ENCODE results near the gene ANTXR2. TPM values are rescaled to one million over a fixed set of nuclear protein-coding genes. Genes with fewer than 3 reads are reported as not detected.

Gene ANTXR2
- polyA plus RNA-seq, 1 of the 3 experiments (the other 2 are of a cell fraction): 48.8 TPM

GRCh38 chr4:80060804-80061203, 12.2 kb downstream of the ANTXR2 start:
- H3K4me2 ChIP-seq: no peak overlapping the region
- ChIA-PET CTCF (interaction anchor here (1.4 kb wide), 1 partner anchor 11 kb away, joined by 6 read pairs; no protein-coding TSS in a partner anchor), POLR2A (no interaction called here)
- no peaks in the 10 kb centered on the region for H3K9me2 ChIP-seq
- WGBS (ENCODE audit: low lambda C conversion rate): 90% methylated on average over 4 of the region's 4 CpGs
- TF ChIP-seq RFX5 (IDR thresholded peaks at IDR 0.05; ENCODE audit: low read length): no peak
- no peak for TF ChIP-seq RXRA (IDR thresholded peaks at IDR 0.05; ENCODE audit: borderline replicate concordance, low read depth)
- TF ChIP-seq FOSL2 (IDR thresholded peaks at IDR 0.05; ENCODE audit: borderline replicate concordance, low read depth): no peak
- TF ChIP-seq TEAD4 (IDR thresholded peaks at IDR 0.05; ENCODE audit: borderline replicate concordance, insufficient read depth): no peak
- no peak for TF ChIP-seq USF2 (IDR thresholded peaks at IDR 0.05; ENCODE audit: borderline replicate concordance, low read depth, low read length)
- TF ChIP-seq GATA2 (CRISPR knock-in tag; IDR thresholded peaks at IDR 0.05): no peak
- no peak for TF ChIP-seq RAD21 (IDR thresholded peaks at IDR 0.05; ENCODE audit: low read length)
- no peak for TF ChIP-seq NRF1 (IDR thresholded peaks at IDR 0.05; ENCODE audit: low read depth, low read length)
- TF ChIP-seq ELF1 (IDR thresholded peaks at IDR 0.05): no peak
- TF ChIP-seq MAX (IDR thresholded peaks at IDR 0.05; ENCODE audit: low read depth): no peak
- no peak for TF ChIP-seq POLR2AphosphoS5 (IDR thresholded peaks at IDR 0.05; ENCODE audit: low read depth, low read length)
- no peak for TF ChIP-seq REST (IDR thresholded peaks at IDR 0.05; ENCODE audit: low read depth, low read length)
- TF ChIP-seq IRF3 (IDR thresholded peaks at IDR 0.05; ENCODE audit: low read depth, low read length): no peak
- TF ChIP-seq TAF1 (IDR thresholded peaks at IDR 0.05; ENCODE audit: borderline replicate concordance, low read depth, low read length): no peak
- no peak for TF ChIP-seq GABPA (IDR thresholded peaks at IDR 0.05; ENCODE audit: low read depth)
- TF ChIP-seq CHD2 (IDR thresholded peaks at IDR 0.05; ENCODE audit: low read length, partially characterized antibody): no peak
- no peak for TF ChIP-seq YY1 (IDR thresholded peaks at IDR 0.05; ENCODE audit: low read depth)
- H4K20me1 ChIP-seq (ENCODE audit: insufficient read depth): no peaks in the 10 kb centered on the region
- H3K36me3 ChIP-seq (replicated peaks in 1 of 2; ENCODE audit: control insufficient read depth in 1 of 2, insufficient read depth in 2 of 2, low read length in 1 of 2): peaks cover 69 to 89% of the 10 kb centered on the region in 2 experiments
- DNase-seq: no peak
- H3K79me2 ChIP-seq (ENCODE audit: insufficient read depth): peaks cover 96% of the 10 kb centered on the region
- H3K4me3 ChIP-seq (ENCODE audit: low read depth in 2 of 2, low read length in 1 of 2): no peak overlapping the region
- no peaks in the 10 kb centered on the region for H3K27me3 ChIP-seq (ENCODE audit: insufficient read depth)
- H3F3A ChIP-seq (replicated peaks; ENCODE audit: insufficient read depth): peaks cover 24% of the 10 kb centered on the region
- H3K4me1 ChIP-seq (ENCODE audit: control insufficient read depth in 1 of 2, insufficient read depth in 2 of 2, low read depth in 1 of 2, low read length in 1 of 2): peaks cover 0 to 6% of the 10 kb centered on the region in 2 experiments; a peak in 2 of 4 replicates
- H3K9ac ChIP-seq: no peak overlapping the region
- no peak overlapping the region for H2AFZ ChIP-seq (ENCODE audit: low read depth)
- H3K9me3 ChIP-seq: no peaks in the 10 kb centered on the region
- no peak overlapping the region for H3K27ac ChIP-seq (ENCODE audit: low read depth in 2 of 2, low read length in 1 of 2)
